ENCODE data around the gene NXPE4.
"Not testable (repeated sequence)": the region's sequence is repeated elsewhere in the genome, so short reads cannot be mapped to it uniquely, and the experiment has no call there.

Gene NXPE4

DNA sequence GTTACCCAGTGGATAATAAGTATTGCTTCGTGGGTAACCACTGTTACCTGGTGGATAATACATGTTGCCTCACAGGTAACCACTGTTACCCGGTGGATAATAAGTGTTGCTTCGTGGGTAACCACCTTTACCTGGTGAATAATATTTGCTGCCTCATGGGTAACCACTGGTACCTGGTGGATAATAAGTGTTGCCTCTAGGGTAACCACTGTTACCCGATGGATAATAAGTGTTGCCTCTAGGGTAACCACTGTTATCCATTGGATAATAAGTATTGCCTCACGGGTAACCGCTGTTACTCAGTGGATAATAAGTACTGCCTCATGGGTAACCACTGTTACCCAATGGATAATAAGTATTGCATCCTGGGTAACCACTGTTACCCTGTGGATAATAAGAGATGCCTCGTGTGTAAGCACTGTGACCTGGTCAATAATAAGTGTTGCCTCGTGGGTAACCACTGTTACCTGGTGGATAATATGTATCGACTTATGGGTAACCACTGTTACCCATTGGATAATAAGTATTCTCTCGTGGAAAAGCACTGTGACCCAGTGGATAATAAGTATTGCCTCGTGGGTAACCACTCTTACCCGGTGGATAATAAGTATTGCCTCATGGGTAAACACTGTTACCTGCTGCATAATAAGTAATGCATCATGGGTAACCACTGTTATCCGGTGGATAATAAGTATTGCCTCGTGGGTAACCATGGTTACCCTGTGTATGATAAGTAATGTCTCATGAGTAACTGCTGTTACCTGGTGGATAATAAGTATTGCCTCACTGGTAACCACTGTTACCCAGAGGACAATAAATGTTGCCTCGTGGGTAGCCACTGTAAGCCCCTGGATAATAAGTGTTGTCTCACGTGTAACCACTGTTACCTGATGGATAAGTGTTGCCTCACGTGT, 20.1 kb upstream of the NXPE4 start:
- Mint-ChIP-seq H3K9me3 (peaks cover 6% of the 10 kb centered on the region), H3K27me3 (no peaks in the 10 kb centered on the region), H3K4me1 (no peaks in the 10 kb centered on the region), H3K36me3 (ENCODE audit: low read depth) (no peaks in the 10 kb centered on the region), H3K27ac (no peak overlapping the region), H3K4me3 (no peak overlapping the region)
- DNase-seq (no peak), ATAC-seq (no peak)

DNA sequence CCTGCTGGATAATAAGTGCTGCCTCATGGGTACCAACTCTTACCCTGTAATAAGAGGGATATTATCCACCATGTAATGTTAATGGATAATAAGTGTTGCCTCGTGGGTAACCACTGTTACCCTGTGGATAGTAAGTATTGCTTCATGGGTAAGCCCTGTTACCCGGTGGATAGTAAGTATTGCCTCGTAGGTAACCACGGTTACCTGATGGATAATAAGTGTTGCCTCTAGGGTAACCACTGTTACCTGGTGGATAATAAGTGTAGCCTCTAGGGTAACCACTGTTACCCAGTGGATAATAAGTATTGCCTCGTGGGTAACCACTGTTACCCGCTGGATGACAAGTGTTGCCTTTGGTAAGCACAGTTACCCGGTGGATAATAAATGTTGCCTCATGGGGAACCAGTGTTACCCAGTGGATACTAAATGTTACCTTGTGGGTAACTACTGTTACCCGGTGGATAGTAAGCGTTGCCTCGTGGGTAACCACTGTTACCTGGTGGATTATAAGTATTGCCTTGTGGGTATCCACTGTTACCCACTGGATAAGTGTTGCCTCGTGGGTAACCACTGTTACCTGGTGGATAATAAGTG, 18.6 kb upstream of the NXPE4 start:
- peaks cover 6% of the 10 kb centered on the region for H3K9me3 Mint-ChIP-seq

DNA sequence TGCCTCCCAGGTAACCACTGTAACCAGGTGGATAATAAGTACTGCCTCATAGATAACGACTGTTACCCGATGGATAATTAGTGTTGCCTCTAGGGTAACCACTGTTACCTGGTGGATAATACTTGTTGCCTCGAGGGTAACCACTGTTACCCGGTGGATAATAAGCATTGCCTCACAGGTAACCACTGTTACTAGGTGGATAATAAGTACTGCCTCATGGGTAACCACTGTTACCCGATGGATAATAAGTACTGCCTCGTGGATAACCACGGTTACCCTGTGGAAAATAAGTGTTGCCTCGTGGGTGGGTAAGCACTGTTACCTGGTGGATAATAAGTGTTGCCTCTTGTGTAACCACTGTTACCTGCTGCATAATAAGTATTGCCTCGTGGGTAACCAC, 17.5 kb upstream of the NXPE4 start:
- H3K9me3 Mint-ChIP-seq; ATAC-seq; H3K27ac Mint-ChIP-seq; H3K27me3 Mint-ChIP-seq; DNase-seq; H3K4me1 Mint-ChIP-seq; H3K4me3 Mint-ChIP-seq; H3K36me3 Mint-ChIP-seq (ENCODE audit: low read depth): not testable (repeated sequence)

More for the DNA sequence above, 18.6 kb upstream of the NXPE4 start:
- Mint-ChIP-seq H3K27me3 (no peaks in the 10 kb centered on the region), H3K4me1 (no peaks in the 10 kb centered on the region), H3K4me3 (no peak overlapping the region), H3K27ac (no peak overlapping the region), H3K36me3 (ENCODE audit: low read depth) (no peaks in the 10 kb centered on the region)
- DNase-seq = no peak
- ATAC-seq = no peak

DNA sequence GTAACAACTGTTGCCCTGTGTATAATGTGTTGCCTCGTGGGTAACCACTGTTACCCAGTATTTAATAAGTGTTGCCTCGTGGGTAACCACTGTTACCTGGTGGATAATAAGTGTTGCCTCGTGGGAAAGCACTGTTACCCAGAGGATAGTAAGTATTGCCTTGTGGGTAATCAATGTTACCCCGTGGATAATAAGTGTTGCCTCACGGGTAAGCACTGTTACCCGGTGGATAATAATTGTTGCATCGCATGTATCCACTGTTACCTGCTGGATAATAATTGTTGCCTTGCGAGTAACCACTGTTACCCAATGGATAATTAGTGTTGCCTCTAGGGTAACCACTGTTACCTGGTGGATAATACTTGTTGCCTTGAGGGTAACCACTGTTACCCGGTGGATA, 17.1 kb upstream of the NXPE4 start:
- DNase-seq = no peak
- H3K9me3 Mint-ChIP-seq = peaks cover 6% of the 10 kb centered on the region
- H3K4me1 Mint-ChIP-seq = no peaks in the 10 kb centered on the region
- H3K27ac Mint-ChIP-seq = no peak overlapping the region
- no peak overlapping the region for H3K4me3 Mint-ChIP-seq
- no peak for ATAC-seq
- H3K27me3 Mint-ChIP-seq = no peaks in the 10 kb centered on the region
- H3K36me3 Mint-ChIP-seq (ENCODE audit: low read depth) = no peaks in the 10 kb centered on the region

GRCh38 chr11:114612199-114612598, 16.6 kb upstream of the NXPE4 start:
- DNase-seq; H3K4me3 Mint-ChIP-seq; H3K27ac Mint-ChIP-seq; H3K36me3 Mint-ChIP-seq (ENCODE audit: low read depth); H3K4me1 Mint-ChIP-seq; H3K27me3 Mint-ChIP-seq; H3K9me3 Mint-ChIP-seq; ATAC-seq: not testable (repeated sequence)

GRCh38 chr11:114610984-114611944, 15.7 kb upstream of the NXPE4 start:
- no peaks in the 10 kb centered on the region for H3K27me3 Mint-ChIP-seq
- no peak for DNase-seq
- H3K4me1 Mint-ChIP-seq = no peaks in the 10 kb centered on the region
- no peak for ATAC-seq
- peaks cover 9% of the 10 kb centered on the region for H3K9me3 Mint-ChIP-seq
- H3K4me3 Mint-ChIP-seq = no peak overlapping the region
- H3K27ac Mint-ChIP-seq = no peak overlapping the region
- H3K36me3 Mint-ChIP-seq (ENCODE audit: low read depth) = no peaks in the 10 kb centered on the region

- Mint-ChIP-seq H3K4me3 (no peak overlapping the region), H3K36me3 (ENCODE audit: low read depth) (no peaks in the 10 kb centered on the region), H3K27ac (no peak overlapping the region), H3K9me3 (peaks cover 9% of the 10 kb centered on the region), H3K27me3 (no peaks in the 10 kb centered on the region), H3K4me1 (no peaks in the 10 kb centered on the region)
- no peak for ATAC-seq
- DNase-seq = no peak
These were observed 15.0 kb upstream of the NXPE4 start for GRCh38 chr11:114610550-114610949.

- Mint-ChIP-seq H3K36me3 (ENCODE audit: low read depth) (no peaks in the 10 kb centered on the region), H3K4me3 (no peak overlapping the region)
- no peak for ATAC-seq
These were observed 13.8 kb upstream of the NXPE4 start for GRCh38 chr11:114609429-114609828.

DNA sequence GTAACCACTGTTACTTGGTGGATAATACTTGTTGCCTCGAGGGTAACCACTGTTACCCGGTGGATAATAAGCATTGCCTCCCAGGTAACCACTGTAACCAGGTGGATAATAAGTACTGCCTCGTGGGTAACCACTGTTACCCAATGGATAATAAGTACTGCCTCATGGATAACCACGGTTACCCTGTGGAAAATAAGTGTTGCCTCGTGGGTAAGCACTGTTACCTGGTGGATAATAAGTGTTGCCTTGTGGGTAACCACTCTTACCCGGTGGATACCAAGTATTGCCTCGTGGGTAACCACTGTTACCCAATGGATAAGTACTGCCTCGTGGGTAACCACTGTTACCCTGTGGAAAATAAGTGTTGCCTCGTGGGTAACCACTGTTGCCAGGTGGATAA, 13.0 kb upstream of the NXPE4 start:
- not testable (repeated sequence) for H3K4me3 Mint-ChIP-seq; H3K27ac Mint-ChIP-seq; ATAC-seq; H3K27me3 Mint-ChIP-seq; H3K36me3 Mint-ChIP-seq (ENCODE audit: low read depth); DNase-seq; H3K9me3 Mint-ChIP-seq; H3K4me1 Mint-ChIP-seq

More at GRCh38 chr11:114609429-114609828, 13.8 kb upstream of the NXPE4 start:
- DNase-seq = no peak
- H3K4me1 Mint-ChIP-seq = no peaks in the 10 kb centered on the region
- no peak overlapping the region for H3K27ac Mint-ChIP-seq
- peaks cover 9% of the 10 kb centered on the region for H3K9me3 Mint-ChIP-seq
- H3K27me3 Mint-ChIP-seq = no peaks in the 10 kb centered on the region

- no peaks in the 10 kb centered on the region for H3K36me3 Mint-ChIP-seq (ENCODE audit: low read depth)
- no peak for ATAC-seq
- DNase-seq = no peak
These were observed 12.3 kb upstream of the NXPE4 start for GRCh38 chr11:114607753-114608459.

GRCh38 chr11:114606802-114607075, 11.2 kb upstream of the NXPE4 start:
- H3K27ac Mint-ChIP-seq = not testable (repeated sequence)

More at GRCh38 chr11:114607753-114608459, 12.3 kb upstream of the NXPE4 start:
- H3K4me3 Mint-ChIP-seq = no peak overlapping the region
- no peak overlapping the region for H3K27ac Mint-ChIP-seq
- no peaks in the 10 kb centered on the region for H3K4me1 Mint-ChIP-seq
- H3K27me3 Mint-ChIP-seq = no peaks in the 10 kb centered on the region
- peaks cover 9% of the 10 kb centered on the region for H3K9me3 Mint-ChIP-seq

DNA sequence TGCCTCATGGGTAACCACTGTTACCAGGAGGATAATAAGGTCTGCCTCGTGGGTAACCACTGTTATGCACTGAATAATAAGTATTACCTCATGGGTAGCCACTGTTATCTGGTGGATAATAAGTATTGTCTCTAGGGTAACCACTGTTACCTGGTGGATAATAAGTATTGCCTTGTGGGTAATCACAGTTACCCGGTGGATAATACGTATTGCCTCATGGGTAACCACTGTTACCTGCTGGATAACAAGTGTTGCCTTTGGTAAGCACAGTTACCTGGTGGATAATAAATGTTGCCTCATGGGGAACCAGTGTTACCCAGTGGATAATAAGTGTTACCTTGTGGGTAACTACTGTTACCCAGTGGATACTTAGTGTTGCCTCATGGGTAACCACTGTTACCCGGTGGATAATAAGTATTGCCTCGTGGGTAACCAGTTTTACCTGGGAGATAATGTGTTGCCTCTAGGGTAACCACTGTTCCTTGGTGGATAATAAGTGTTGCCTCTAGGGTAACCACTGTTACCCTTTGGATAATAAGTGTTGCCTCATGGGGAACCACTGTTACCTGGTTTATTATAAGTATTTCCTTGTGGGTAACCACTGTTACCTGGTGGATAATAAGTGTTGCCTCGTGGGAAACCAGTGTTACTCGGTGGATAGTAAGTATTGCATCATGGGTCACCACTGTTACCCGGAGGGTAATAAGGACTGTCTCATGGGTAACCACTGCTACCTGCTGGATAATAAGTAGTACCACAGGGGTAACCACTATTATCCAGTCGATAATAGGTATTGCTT, 10.6 kb upstream of the NXPE4 start:
- ATAC-seq (no peak), DNase-seq (no peak)
- Mint-ChIP-seq H3K27me3 (no peaks in the 10 kb centered on the region), H3K27ac (no peak overlapping the region), H3K9me3 (peaks cover 9% of the 10 kb centered on the region), H3K4me3 (no peak overlapping the region), H3K36me3 (ENCODE audit: low read depth) (no peaks in the 10 kb centered on the region), H3K4me1 (no peaks in the 10 kb centered on the region)

More at GRCh38 chr11:114606802-114607075, 11.2 kb upstream of the NXPE4 start:
- DNase-seq; H3K27me3 Mint-ChIP-seq; H3K4me3 Mint-ChIP-seq; H3K4me1 Mint-ChIP-seq; H3K9me3 Mint-ChIP-seq; H3K36me3 Mint-ChIP-seq (ENCODE audit: low read depth); ATAC-seq: not testable (repeated sequence)

GRCh38 chr11:114605370-114605769, 9.8 kb upstream of the NXPE4 start:
- no peak overlapping the region for H3K27ac Mint-ChIP-seq
- no peak for ATAC-seq
- no peak for DNase-seq
- H3K36me3 Mint-ChIP-seq (ENCODE audit: low read depth) = no peaks in the 10 kb centered on the region
- peaks cover 6% of the 10 kb centered on the region for H3K9me3 Mint-ChIP-seq
- no peaks in the 10 kb centered on the region for H3K4me1 Mint-ChIP-seq
- no peak overlapping the region for H3K4me3 Mint-ChIP-seq
- no peaks in the 10 kb centered on the region for H3K27me3 Mint-ChIP-seq

All from activated naive CD8-positive, alpha-beta T cell treated with anti-CD3 and anti-CD28 coated beads, Interleukin-2, amount 50 U/mL, for 24 hours (primary cell).